T-cell (primary cell): ENCODE results near the gene RPTOR. TPM values are rescaled to one million over a fixed set of nuclear protein-coding genes. Genes with fewer than 3 reads are reported as not detected.
A peak's percentile ranks its signal among the peaks of the same experiment; 100 is the strongest.

Source experiments
- ATAC-seq, 4 experiments: fragments of 200-7000 bp in 3 of 4; fragments of 150-1000 bp in 1 of 4; cut with Tn5 transposase; replicated peaks in 1 of 4; 1 replicate in 3 of 4; 2 replicates in 1 of 4; pipeline ENCODE4 v1.10.0; 2021; ENCODE audit warnings: moderate library complexity in 3 of 4, mild to moderate bottlenecking in 2 of 4, moderate number of reproducible peaks in 1 of 4
- CTCF ChIA-PET, 2 donors: fragments of 300-600 bp; sonication (Branson Sonifier 250); formaldehyde crosslinking; loops; one replicate each; lab custom pipeline; 2022; ENCODE audit warnings: antibody characterized with exemption in 2 of 2; lab: Charles Lee
- POLR2A ChIA-PET, 2 donors: fragments of 300-600 bp; sonication (Branson Sonifier 250); formaldehyde crosslinking; loops; one replicate each; lab custom pipeline; 2022; ENCODE audit warnings: antibody characterized with exemption in 2 of 2; lab: Charles Lee
- DNase-seq, 35 experiments: peaks; one replicate each; pipeline versions ENCODE4 v3.0.0 to v3.0.0-alpha.2; 2013 to 2023
- H3K27ac ChIP-seq: one replicate; pipeline ENCODE4 v1.5.1; 2013; ENCODE audit warnings: low read length
- H3K27me3 ChIP-seq, 2 experiments: replicated peaks in 1 of 2; 1 replicate in 1 of 2; 2 replicates in 1 of 2; pipeline versions ENCODE4 v1.6.1 to v1.7.0; 2013; ENCODE audit warnings: low read length in 1 of 2, mixed read lengths in 1 of 2; ENCODE audit not compliant: control insufficient read depth in 2 of 2, insufficient read depth in 2 of 2; ENCODE audit errors: extremely low read depth in 1 of 2
- H3K36me3 ChIP-seq, 2 donors: 1 replicate in 1 of 2; 2 replicates in 1 of 2; pipeline versions ENCODE4 v1.6.1 to v1.7.0; 2013; ENCODE audit warnings: low read length in 1 of 2; ENCODE audit not compliant: control insufficient read depth in 2 of 2, insufficient read depth in 1 of 2; ENCODE audit errors: extremely low read depth in 1 of 2
- H3K4me1 ChIP-seq, 2 experiments: 1 replicate in 1 of 2; 2 replicates in 1 of 2; pipeline versions ENCODE4 v1.6.1 to v1.7.0; 2013; ENCODE audit warnings: low read length in 2 of 2, mixed read lengths in 1 of 2; ENCODE audit not compliant: insufficient read depth in 2 of 2, control insufficient read depth in 1 of 2; ENCODE audit errors: extremely low read depth in 1 of 2
- H3K4me3 ChIP-seq, 2 donors: 1 replicate in 1 of 2; 2 replicates in 1 of 2; pipeline versions ENCODE4 v1.5.1 to v1.7.0; 2013; ENCODE audit warnings: mild to moderate bottlenecking in 2 of 2, low read length in 1 of 2, moderate library complexity in 1 of 2; ENCODE audit not compliant: control insufficient read depth in 1 of 2; ENCODE audit errors: extremely low read depth in 1 of 2
- H3K9me3 ChIP-seq: 2 replicates; pipeline ENCODE4 v1.7.0; 2013
- H3K27ac Mint-ChIP-seq, 2 donors: one replicate each; pipeline ENCODE4 v1.8.0; 2020 to 2021; ENCODE audit warnings: mild to moderate bottlenecking in 2 of 2, mixed read lengths in 2 of 2
- H3K27me3 Mint-ChIP-seq, 2 donors: one replicate each; pipeline ENCODE4 v1.8.0; 2021 to 2022; ENCODE audit warnings: mixed read lengths in 2 of 2
- H3K36me3 Mint-ChIP-seq: one replicate; pipeline ENCODE4 v1.8.0; 2021; ENCODE audit warnings: mixed read lengths
- H3K4me1 Mint-ChIP-seq, 3 donors: one replicate each; pipeline ENCODE4 v1.8.0; 2020 to 2022; ENCODE audit warnings: mixed read lengths in 3 of 3, mild to moderate bottlenecking in 1 of 3
- H3K4me3 Mint-ChIP-seq, 3 donors: one replicate each; pipeline ENCODE4 v1.8.0; 2020 to 2022; ENCODE audit warnings: mild to moderate bottlenecking in 3 of 3, mixed read lengths in 3 of 3, moderate library complexity in 3 of 3
- H3K9me3 Mint-ChIP-seq, 3 donors: one replicate each; pipeline ENCODE4 v1.8.0; 2020 to 2022; ENCODE audit warnings: mixed read lengths in 3 of 3
- WGBS: methylation state at CpG from one replicate; pipeline ENCODE4 v1.1.5; 2013; ENCODE audit warnings: missing lambda C conversion rate; ENCODE audit not compliant: insufficient coverage; 5-methylcytosine and 5-hydroxymethylcytosine counted together
- total RNA-seq, 35 experiments: library from RNA in 6 of 35; stranded (reverse) in 6 of 35; fragments of 120-200 nt in 1 of 35; gene quantifications; one replicate each; pipeline versions ENCODE4 v1.2.1 to v1.2.4 and lab custom pipeline; 2013 to 2026

Gene RPTOR
- total RNA-seq, 5 donors from 2014 or later (not counting 1 experiment from before 2014, with no cell fraction given): 59.4 to 76.8 (median 71.4) TPM

DNA sequence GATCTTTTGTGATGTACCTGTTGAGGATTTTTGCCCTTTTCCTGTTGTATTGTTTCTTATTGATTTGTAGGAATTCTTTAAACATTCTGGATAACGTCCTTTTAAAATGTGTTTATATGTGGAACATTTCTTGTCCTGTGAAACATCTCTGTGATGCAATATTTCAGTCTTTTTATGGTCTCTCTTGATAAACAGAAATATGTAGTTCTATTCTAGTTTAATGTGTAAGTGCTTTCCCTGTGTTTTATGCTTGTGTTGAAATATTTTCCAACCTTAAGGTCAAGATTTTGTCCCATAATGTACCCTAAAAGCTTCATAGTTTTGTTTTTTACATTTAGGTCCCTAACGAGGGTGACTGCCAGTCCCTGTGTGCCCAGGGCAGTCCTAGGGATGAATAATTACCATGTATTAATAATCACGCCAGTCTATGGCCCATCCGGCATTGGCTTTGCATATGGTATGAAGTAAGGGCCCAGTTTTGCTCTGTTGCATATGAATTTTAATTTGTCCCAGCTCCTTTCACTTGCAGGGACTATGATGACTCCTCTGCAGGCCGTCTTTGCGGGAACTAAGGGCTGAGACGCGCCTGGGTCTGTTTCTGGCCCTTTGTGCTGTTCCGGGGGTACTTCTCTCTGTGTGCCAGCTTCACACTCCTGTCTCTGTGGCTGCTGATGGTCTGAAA is 44.2 kb downstream of the RPTOR start:
- H3K36me3 ChIP-seq: peaks cover 0 to 4% of the 10 kb centered on the region in 2 donors
- ChIA-PET POLR2A (no interaction called here), CTCF (no interaction called here)
- Mint-ChIP-seq H3K36me3 (peaks cover 1% of the 10 kb centered on the region), H3K27ac (no peak overlapping the region), H3K4me3 (no peak overlapping the region), H3K4me1 (peaks cover 48 to 57% (median 51%) of the 10 kb centered on the region in 3 donors), H3K27me3 (no peaks in the 10 kb centered on the region), H3K9me3 (no peaks in the 10 kb centered on the region)
- DNase-seq: no peak
- WGBS: 98% methylated on average over 5 of the region's 9 CpGs
- H3K27ac ChIP-seq: no peak overlapping the region
- H3K4me3 ChIP-seq: no peak overlapping the region
- H3K4me1 ChIP-seq: peaks cover 16 to 22% of the 10 kb centered on the region in 2 experiments
- no peak for ATAC-seq
- no peaks in the 10 kb centered on the region for H3K9me3 ChIP-seq
- no peaks in the 10 kb centered on the region for H3K27me3 ChIP-seq

DNA sequence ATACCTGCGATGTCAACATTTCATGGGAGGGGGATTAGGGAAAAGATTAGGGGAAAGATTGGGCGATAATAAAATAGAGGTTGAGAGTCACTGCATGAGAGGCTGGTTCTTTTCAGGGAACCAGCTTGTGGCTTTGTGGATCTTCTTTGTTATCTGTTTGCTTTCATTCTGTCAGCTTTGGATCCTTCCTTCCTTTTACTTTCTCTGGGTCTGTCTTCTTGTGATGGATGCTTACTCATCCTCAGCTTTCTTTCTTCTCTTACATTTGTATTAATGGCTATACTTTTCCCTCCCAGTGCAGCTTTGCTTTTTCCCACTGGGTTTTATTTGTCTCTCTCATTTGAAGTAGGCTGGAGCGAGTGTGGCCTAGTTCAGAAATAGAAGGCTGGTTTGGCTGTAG is 47.1 kb downstream of the RPTOR start:
- H3K27ac Mint-ChIP-seq: peak overlapping the region; percentile 35 to 47
- peaks cover 51 to 66% (median 64%) of the 10 kb centered on the region in 3 donors for H3K4me1 Mint-ChIP-seq
- H3K27me3 Mint-ChIP-seq: no peaks in the 10 kb centered on the region
- CTCF ChIA-PET: interaction anchor here in 1 of 2 donors (0.6 kb wide), 1 partner anchor 321 kb away, joined by 3 read pairs; no protein-coding TSS in a partner anchor
- POLR2A ChIA-PET: no interaction called here
- no peaks in the 10 kb centered on the region for H3K9me3 Mint-ChIP-seq
- H3K9me3 ChIP-seq: no peaks in the 10 kb centered on the region
- 100% methylated on average over 1 of the region's 3 CpGs for WGBS
- peaks cover 7 to 23% of the 10 kb centered on the region in 2 experiments for H3K4me1 ChIP-seq
- H3K27ac ChIP-seq: no peak overlapping the region
- peaks cover 0 to 3% of the 10 kb centered on the region in 2 donors for H3K36me3 ChIP-seq
- no peaks in the 10 kb centered on the region for H3K36me3 Mint-ChIP-seq
- H3K27me3 ChIP-seq: no peaks in the 10 kb centered on the region
- peak overlapping the region in 1 of 3 donors; percentile 53 for H3K4me3 Mint-ChIP-seq
- H3K4me3 ChIP-seq: no peak overlapping the region
- DNase-seq (no peak), ATAC-seq (no peak)

DNA sequence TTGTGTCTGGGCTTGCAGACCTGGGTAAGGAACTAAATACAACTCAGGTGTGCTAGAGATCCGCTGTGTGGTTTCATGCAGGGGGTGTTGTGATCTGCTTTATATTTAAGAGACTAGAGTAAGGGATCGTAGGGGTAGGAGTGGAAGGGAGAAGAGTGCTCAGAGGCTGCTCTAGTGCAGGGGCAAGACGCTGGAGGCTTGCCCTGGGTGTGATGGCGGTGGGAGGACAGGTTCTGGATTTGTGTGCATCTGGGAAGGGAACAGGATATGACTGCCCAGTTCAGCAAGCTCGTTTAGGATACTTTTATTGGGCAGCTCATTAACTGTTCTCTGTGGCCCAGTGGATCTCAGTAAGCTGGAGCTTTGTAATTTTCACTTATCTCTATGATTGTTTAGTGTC is 47.6 kb downstream of the RPTOR start:
- DNase-seq (no peak), ATAC-seq (no peak)
- POLR2A ChIA-PET: no interaction called here
- no peaks in the 10 kb centered on the region for H3K27me3 ChIP-seq
- no peaks in the 10 kb centered on the region for H3K9me3 ChIP-seq
- Mint-ChIP-seq H3K4me1 (peaks cover 51 to 68% (median 66%) of the 10 kb centered on the region in 3 donors), H3K27ac (peak overlapping the region; percentile 35 to 47), H3K9me3 (no peaks in the 10 kb centered on the region), H3K27me3 (no peaks in the 10 kb centered on the region), H3K4me3 (no peak overlapping the region), H3K36me3 (peaks cover 3% of the 10 kb centered on the region)
- CTCF ChIA-PET: no interaction called here
- peaks cover 7 to 23% of the 10 kb centered on the region in 2 experiments for H3K4me1 ChIP-seq
- H3K27ac ChIP-seq: no peak overlapping the region
- no peaks in the 10 kb centered on the region for H3K36me3 ChIP-seq
- 90% methylated on average over 3 of the region's 5 CpGs for WGBS
- H3K4me3 ChIP-seq: no peak overlapping the region

DNA sequence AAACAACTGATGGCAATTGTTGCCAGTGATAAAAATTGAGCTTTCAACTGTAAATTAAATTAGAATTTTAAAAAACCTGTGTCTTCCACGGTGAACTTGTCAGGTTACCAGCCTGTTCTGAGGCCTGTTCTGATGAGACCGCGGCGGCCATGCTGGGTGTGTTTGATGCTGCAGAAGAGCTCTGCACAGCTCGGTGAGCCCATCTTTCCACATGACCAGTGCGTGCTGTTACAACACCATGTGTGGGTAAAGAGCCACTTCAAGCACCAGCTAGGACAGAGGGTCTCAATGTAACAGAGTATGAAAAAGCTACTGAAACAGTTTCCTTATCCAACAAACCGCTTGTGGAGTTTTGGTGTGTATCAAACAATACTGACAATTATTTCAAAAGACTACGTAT is 48.5 kb downstream of the RPTOR start:
- Mint-ChIP-seq H3K4me1 (peaks cover 54 to 71% (median 69%) of the 10 kb centered on the region in 3 donors), H3K27me3 (no peaks in the 10 kb centered on the region), H3K9me3 (no peaks in the 10 kb centered on the region), H3K27ac (no peak overlapping the region), H3K36me3 (peaks cover 7% of the 10 kb centered on the region), H3K4me3 (no peak overlapping the region)
- no peak overlapping the region for H3K27ac ChIP-seq
- no peak for DNase-seq
- no peak for ATAC-seq
- H3K4me3 ChIP-seq: no peak overlapping the region
- peaks cover 7 to 23% of the 10 kb centered on the region in 2 experiments for H3K4me1 ChIP-seq
- H3K9me3 ChIP-seq: no peaks in the 10 kb centered on the region
- 96% methylated on average over 4 of the region's 8 CpGs for WGBS
- no peaks in the 10 kb centered on the region for H3K36me3 ChIP-seq
- ChIA-PET CTCF (interaction anchor here in 1 of 2 donors (0.6 kb wide), 1 partner anchor 115 kb away, joined by 3 read pairs; no protein-coding TSS in a partner anchor), POLR2A (no interaction called here)
- H3K27me3 ChIP-seq: no peaks in the 10 kb centered on the region

DNA sequence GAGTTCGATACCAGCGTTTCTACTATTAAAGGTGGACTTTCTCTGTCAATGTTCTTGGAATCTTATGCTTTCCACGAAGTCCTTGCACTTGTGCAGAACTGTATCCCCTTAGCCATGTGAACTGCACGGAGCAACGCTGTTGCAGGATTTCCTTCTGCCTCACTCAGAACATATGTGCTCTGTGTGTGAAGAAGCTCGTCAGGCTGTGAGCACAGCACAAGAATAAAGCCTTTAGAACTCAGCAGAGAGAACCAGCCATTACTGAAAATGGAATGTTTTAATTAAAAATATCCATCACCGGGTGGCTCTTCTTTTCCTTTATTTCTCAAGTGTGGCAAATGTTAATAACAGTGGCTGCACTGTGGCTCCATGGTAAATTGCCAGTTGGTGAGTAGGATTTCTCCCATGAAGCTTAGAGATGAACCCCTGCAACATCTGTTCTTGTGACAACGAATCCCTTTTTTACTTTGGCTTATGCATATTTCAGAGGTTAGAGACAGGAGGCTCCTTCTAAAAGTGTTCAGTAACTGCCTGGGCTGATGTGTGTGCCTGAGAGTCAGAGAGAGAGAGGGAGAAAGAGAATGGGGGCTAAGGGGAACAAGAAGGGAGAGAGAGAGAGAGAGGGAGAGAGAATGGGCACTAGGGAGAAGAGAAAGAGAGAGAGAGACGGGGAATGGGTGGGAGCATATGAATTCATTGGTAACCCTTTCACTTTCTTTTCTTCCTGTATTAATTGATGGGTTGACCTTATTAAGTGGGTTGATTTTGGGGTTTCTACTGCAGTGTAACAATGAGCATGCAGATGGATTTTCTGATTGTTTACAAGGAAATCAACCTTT is 50.0 kb downstream of the RPTOR start:
- Mint-ChIP-seq H3K9me3 (no peaks in the 10 kb centered on the region), H3K27me3 (no peaks in the 10 kb centered on the region), H3K27ac (no peak overlapping the region), H3K4me3 (no peak overlapping the region), H3K4me1 (peaks cover 67 to 77% (median 75%) of the 10 kb centered on the region in 3 donors), H3K36me3 (peaks cover 8% of the 10 kb centered on the region)
- H3K9me3 ChIP-seq: no peaks in the 10 kb centered on the region
- ChIA-PET POLR2A (no interaction called here), CTCF (no interaction called here)
- ATAC-seq (no peak), DNase-seq (no peak)
- no peak overlapping the region for H3K4me3 ChIP-seq
- 89% methylated on average over 4 of the region's 9 CpGs for WGBS
- peaks cover 16 to 26% of the 10 kb centered on the region in 2 experiments for H3K4me1 ChIP-seq
- no peaks in the 10 kb centered on the region for H3K27me3 ChIP-seq
- no peaks in the 10 kb centered on the region for H3K36me3 ChIP-seq
- no peak overlapping the region for H3K27ac ChIP-seq

DNA sequence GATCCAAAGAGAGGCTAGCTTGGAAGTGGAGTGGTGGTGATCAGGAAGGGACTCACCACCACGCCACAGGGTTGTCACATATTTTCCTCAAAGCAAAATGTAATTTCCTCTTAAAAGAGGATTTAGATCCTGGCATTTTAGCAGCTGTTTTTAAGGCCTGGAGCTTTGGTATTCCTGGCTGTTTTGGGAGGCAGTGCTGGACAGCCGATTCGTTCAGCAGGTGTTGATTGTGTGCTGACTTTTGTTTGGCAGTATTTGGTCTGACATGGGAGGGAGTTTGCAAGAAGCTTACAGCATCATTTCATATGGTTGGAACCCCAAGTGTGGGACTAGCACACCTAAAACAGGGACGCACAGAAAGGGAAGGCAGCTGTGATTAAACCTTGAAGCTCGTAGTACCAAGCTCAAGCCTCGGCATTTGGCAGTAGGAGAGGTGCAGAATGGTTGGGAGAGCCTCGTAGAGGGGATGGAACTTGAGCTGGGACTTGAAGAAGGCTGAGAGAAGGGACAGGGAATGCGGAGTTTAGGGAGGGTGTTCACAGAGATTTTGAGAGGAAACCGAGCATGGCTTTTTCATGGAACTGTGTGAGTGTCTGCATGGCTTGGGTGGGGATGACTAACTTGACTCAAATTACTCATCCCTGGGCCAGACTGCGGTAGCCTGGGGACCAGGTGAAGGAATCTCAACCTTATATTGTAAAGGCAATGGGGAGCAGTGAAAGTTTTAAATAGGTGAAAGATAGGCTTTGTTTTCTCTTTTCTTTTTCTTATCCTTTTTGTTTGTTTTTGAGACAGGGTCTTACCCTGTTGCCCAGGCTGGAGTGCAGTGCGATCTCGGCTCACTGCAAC is 52.3 kb downstream of the RPTOR start:
- H3K4me1 Mint-ChIP-seq: peaks cover 54 to 68% (median 64%) of the 10 kb centered on the region in 3 donors
- POLR2A ChIA-PET: interaction anchor here in 1 of 2 donors (0.6 kb wide), 1 partner anchor 8 kb away, joined by 3 read pairs; no protein-coding TSS in a partner anchor
- CTCF ChIA-PET: no interaction called here

More for the DNA sequence above, 52.3 kb downstream of the RPTOR start:
- Histone ChIP-seq H3K27ac (no peak overlapping the region), H3K27me3 (no peaks in the 10 kb centered on the region), H3K4me1 (peaks cover 17 to 18% of the 10 kb centered on the region in 2 experiments), H3K36me3 (no peaks in the 10 kb centered on the region), H3K9me3 (no peaks in the 10 kb centered on the region), H3K4me3 (no peak overlapping the region)
- Mint-ChIP-seq H3K27ac (peak overlapping the region in 1 of 2 donors; percentile 3), H3K27me3 (no peaks in the 10 kb centered on the region), H3K36me3 (peaks cover 12% of the 10 kb centered on the region), H3K9me3 (no peaks in the 10 kb centered on the region), H3K4me3 (no peak overlapping the region)
- ATAC-seq (no peak), DNase-seq (no peak)
- 74% methylated on average over 8 of the region's 12 CpGs for WGBS
